B cell (primary cell): ENCODE results near the gene ATXN1. TPM values are rescaled to one million over a fixed set of nuclear protein-coding genes. Genes with fewer than 3 reads are reported as not detected.

ENCODE experiments used
- ATAC-seq: fragments of 200-7000 bp; cut with Tn5 transposase; one replicate; pipeline ENCODE4 v1.10.0; 2021; ENCODE audit warnings: low read depth, mild to moderate bottlenecking, moderate number of reproducible peaks, moderate library complexity
- CTCF ChIA-PET: fragments of 350-600 bp; sonication (Branson Sonifier 250); formaldehyde crosslinking; loops from one replicate; lab custom pipeline; 2021; ENCODE audit warnings: antibody characterized with exemption, inconsistent platforms; lab: Charles Lee
- POLR2A ChIA-PET: fragments of 350-600 bp; sonication (Branson Sonifier 250); formaldehyde crosslinking; loops from one replicate; lab custom pipeline; 2021; ENCODE audit warnings: antibody characterized with exemption; lab: Charles Lee
- DNase-seq: peaks from one replicate; pipeline ENCODE4 v3.0.0; 2013
- H2AFZ ChIP-seq: 2 replicates; pipeline ENCODE4 v1.6.1; 2012; ENCODE audit warnings: mild to moderate bottlenecking, low read depth, low read length; ENCODE audit not compliant: insufficient read depth, poor library complexity, severe bottlenecking
- H3K27ac ChIP-seq, 2 donors: 1 replicate in 1 of 2; 2 replicates in 1 of 2; pipeline ENCODE4 v1.5.1; 2012 to 2013; ENCODE audit warnings: low read length in 2 of 2, mild to moderate bottlenecking in 2 of 2, moderate library complexity in 1 of 2
- H3K27me3 ChIP-seq, 4 experiments: fragments of 200-600 bp in 1 of 4; sonication (generic) in 1 of 4; replicated peaks in 1 of 4; 1 replicate in 2 of 4; 2 replicates in 2 of 4; pipeline versions ENCODE4 v1.6.1 to v1.7.0; 2013 to 2016; ENCODE audit warnings: low read length in 3 of 4, mild to moderate bottlenecking in 2 of 4, mixed read lengths in 1 of 4, moderate library complexity in 1 of 4; ENCODE audit not compliant: insufficient read depth in 4 of 4, control insufficient read depth in 3 of 4; ENCODE audit errors: control extremely low read depth in 1 of 4
- H3K36me3 ChIP-seq, 2 experiments: replicated peaks in 1 of 2; 1 replicate in 1 of 2; 2 replicates in 1 of 2; pipeline versions ENCODE4 v1.6.1 to v1.7.1; 2013; ENCODE audit warnings: low read length in 1 of 2; ENCODE audit not compliant: insufficient read depth in 2 of 2, control insufficient read depth in 1 of 2; ENCODE audit errors: control extremely low read depth in 1 of 2, extremely low read depth in 1 of 2
- H3K4me1 ChIP-seq, 2 donors: fragments of 200-600 bp in 1 of 2; sonication (generic) in 1 of 2; 1 replicate in 1 of 2; 2 replicates in 1 of 2; pipeline versions ENCODE4 v1.5.1 to v1.6.1; 2013 to 2017; ENCODE audit warnings: low read length in 2 of 2; ENCODE audit not compliant: control insufficient read depth in 2 of 2, insufficient read depth in 2 of 2
- H3K4me2 ChIP-seq: replicated peaks from 2 replicates; pipeline ENCODE3; 2012; ENCODE audit warnings: mild to moderate bottlenecking, low read depth, low read length; ENCODE audit not compliant: poor library complexity, severe bottlenecking
- H3K4me3 ChIP-seq, 5 experiments: fragments of 200-600 bp in 1 of 5; sonication (generic) in 1 of 5; 1 replicate in 3 of 5; 2 replicates in 2 of 5; pipeline versions ENCODE4 v1.5.1 to v1.7.0; 2011 to 2016; ENCODE audit warnings: low read length in 4 of 5, mild to moderate bottlenecking in 4 of 5, low read depth in 2 of 5, control low read depth in 1 of 5, moderate library complexity in 1 of 5; ENCODE audit not compliant: insufficient read depth in 1 of 5; ENCODE audit errors: control extremely low read depth in 1 of 5, extremely low read depth in 1 of 5
- H3K79me2 ChIP-seq: fragments of 200-600 bp; sonication (generic); one replicate; pipeline ENCODE4 v1.6.0; 2016; ENCODE audit warnings: low read length; ENCODE audit not compliant: control insufficient read depth, insufficient read depth
- H3K9ac ChIP-seq: fragments of 200-600 bp; sonication (generic); 2 replicates; pipeline ENCODE4 v1.6.1; 2017; ENCODE audit warnings: mild to moderate bottlenecking, low read length, moderate library complexity
- H3K9me3 ChIP-seq, 3 donors: one replicate each; pipeline versions ENCODE4 v1.6.1 to v1.7.1; 2013; ENCODE audit warnings: low read length in 2 of 3; ENCODE audit not compliant: control insufficient read depth in 2 of 3, insufficient read depth in 1 of 3; ENCODE audit errors: control extremely low read depth in 1 of 3
- H4K20me1 ChIP-seq: 2 replicates; pipeline ENCODE4 v1.6.0; 2012; ENCODE audit warnings: mild to moderate bottlenecking, low read length; ENCODE audit not compliant: insufficient read depth, control insufficient read depth, poor library complexity, severe bottlenecking
- H3K27ac Mint-ChIP-seq: one replicate; pipeline ENCODE4 v1.8.0; 2021; ENCODE audit warnings: mixed read lengths
- H3K27me3 Mint-ChIP-seq: one replicate; pipeline ENCODE4 v1.8.0; 2021; ENCODE audit warnings: mixed read lengths
- H3K4me1 Mint-ChIP-seq: one replicate; pipeline ENCODE4 v1.8.0; 2021; ENCODE audit warnings: mixed read lengths
- H3K4me3 Mint-ChIP-seq: one replicate; pipeline ENCODE4 v1.8.0; 2021; ENCODE audit warnings: mixed read lengths
- H3K9me3 Mint-ChIP-seq: one replicate; pipeline ENCODE4 v1.8.0; 2022; ENCODE audit warnings: mixed read lengths; ENCODE audit not compliant: insufficient read depth
- EZH2 ChIP-seq: IDR thresholded peaks from 2 replicates; pipeline ENCODE4 v1.6.1; 2012; ENCODE audit warnings: borderline replicate concordance, low read depth, mild to moderate bottlenecking, moderate library complexity, low read length; ENCODE audit not compliant: insufficient read depth, poor library complexity, severe bottlenecking
- WGBS: methylation state at CpG from one replicate; pipeline ENCODE4 v1.1.5; 2013; ENCODE audit warnings: missing lambda C conversion rate; ENCODE audit not compliant: insufficient coverage; 5-methylcytosine and 5-hydroxymethylcytosine counted together
- intact Hi-C: fragments of 100-400 bp; cut with micrococcal nuclease; formaldehyde crosslinking; loops from one replicate; pipeline ENCODE4 v1.10.0; 2022
- polyA plus RNA-seq: library from polyadenylated mRNA; depleted of rRNA; stranded (reverse); fragments of >200 nt; gene quantifications from 2 replicates; pipeline ENCODE4 v1.2.3, GENCODE V29; 2012
- total RNA-seq, 2 donors: library from RNA; stranded (reverse); fragments of 120-200 nt in 1 of 2; gene quantifications; 1 replicate in 1 of 2; 2 replicates in 1 of 2; pipeline versions ENCODE4 v1.2.3 to v1.2.4, GENCODE V29; 2013 to 2022
- TF ChIP-seq, protein P1 (sequence below): fragments of 200-600 bp; IDR thresholded peaks from one replicate; pipeline ENCODE4 v1.8.0; 2022; ENCODE audit warnings: antibody characterized with exemption, mild to moderate bottlenecking

ATXN1 gene
- total and polyA plus RNA-seq, 2 donors (not counting 1 experiment from before 2014, with no cell fraction given), result 5.7 to 63.8 TPM

DNA sequence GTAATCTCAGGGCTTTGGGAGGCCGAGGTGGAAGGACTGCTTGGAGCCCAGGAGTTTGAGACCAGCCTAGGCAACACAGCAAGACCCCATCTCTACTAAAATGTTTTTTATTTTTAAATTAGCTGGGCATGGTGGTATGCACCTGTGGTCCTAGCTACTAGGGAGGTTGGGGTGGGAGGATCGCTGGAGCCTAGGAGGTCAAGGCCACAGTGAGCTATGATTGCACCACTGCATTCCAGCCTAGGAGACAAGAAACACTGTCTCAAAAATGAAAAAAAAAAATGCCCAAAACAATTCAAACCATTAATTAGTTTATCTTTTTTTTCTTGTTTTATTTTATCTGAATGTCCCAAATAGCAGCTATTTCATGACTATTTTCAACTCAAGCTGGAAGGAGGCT is 437.1 kb downstream of the ATXN1 start:
- H2AFZ ChIP-seq, result no peak overlapping the region
- H3K4me1 ChIP-seq, result peaks cover 17 to 27% of the 10 kb centered on the region in 2 donors
- no peaks in the 10 kb centered on the region for H4K20me1 ChIP-seq
- Mint-ChIP-seq H3K4me1 (peaks cover 38% of the 10 kb centered on the region), H3K9me3 (no peaks in the 10 kb centered on the region), H3K4me3 (no peak overlapping the region), H3K27me3 (no peaks in the 10 kb centered on the region), H3K27ac (no peak overlapping the region)
- no peak overlapping the region for H3K9ac ChIP-seq
- no peak overlapping the region for H3K4me2 ChIP-seq
- DNase-seq (no peak), ATAC-seq (no peak)
- no peaks in the 10 kb centered on the region for H3K36me3 ChIP-seq
- H3K79me2 ChIP-seq, result no peaks in the 10 kb centered on the region
- CTCF ChIA-PET, result interaction anchor here (0.7 to 1.9 kb wide), 6 partner anchors 8 to 447 kb away, joined by 5 to 7 read pairs (median 6); no protein-coding TSS in a partner anchor
- no peaks in the 10 kb centered on the region for H3K27me3 ChIP-seq
- H3K9me3 ChIP-seq, result no peaks in the 10 kb centered on the region
- POLR2A ChIA-PET, result no interaction called here
- no peak overlapping the region for H3K27ac ChIP-seq
- no peak overlapping the region for H3K4me3 ChIP-seq
- intact Hi-C loops, result no loop called here
- TF ChIP-seq, protein P1, sequence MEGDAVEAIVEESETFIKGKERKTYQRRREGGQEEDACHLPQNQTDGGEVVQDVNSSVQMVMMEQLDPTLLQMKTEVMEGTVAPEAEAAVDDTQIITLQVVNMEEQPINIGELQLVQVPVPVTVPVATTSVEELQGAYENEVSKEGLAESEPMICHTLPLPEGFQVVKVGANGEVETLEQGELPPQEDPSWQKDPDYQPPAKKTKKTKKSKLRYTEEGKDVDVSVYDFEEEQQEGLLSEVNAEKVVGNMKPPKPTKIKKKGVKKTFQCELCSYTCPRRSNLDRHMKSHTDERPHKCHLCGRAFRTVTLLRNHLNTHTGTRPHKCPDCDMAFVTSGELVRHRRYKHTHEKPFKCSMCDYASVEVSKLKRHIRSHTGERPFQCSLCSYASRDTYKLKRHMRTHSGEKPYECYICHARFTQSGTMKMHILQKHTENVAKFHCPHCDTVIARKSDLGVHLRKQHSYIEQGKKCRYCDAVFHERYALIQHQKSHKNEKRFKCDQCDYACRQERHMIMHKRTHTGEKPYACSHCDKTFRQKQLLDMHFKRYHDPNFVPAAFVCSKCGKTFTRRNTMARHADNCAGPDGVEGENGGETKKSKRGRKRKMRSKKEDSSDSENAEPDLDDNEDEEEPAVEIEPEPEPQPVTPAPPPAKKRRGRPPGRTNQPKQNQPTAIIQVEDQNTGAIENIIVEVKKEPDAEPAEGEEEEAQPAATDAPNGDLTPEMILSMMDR, result no peak
- TF ChIP-seq EZH2, result no peak
- no CpG with 5 or more reads among the region's 2 CpGs for WGBS

DNA sequence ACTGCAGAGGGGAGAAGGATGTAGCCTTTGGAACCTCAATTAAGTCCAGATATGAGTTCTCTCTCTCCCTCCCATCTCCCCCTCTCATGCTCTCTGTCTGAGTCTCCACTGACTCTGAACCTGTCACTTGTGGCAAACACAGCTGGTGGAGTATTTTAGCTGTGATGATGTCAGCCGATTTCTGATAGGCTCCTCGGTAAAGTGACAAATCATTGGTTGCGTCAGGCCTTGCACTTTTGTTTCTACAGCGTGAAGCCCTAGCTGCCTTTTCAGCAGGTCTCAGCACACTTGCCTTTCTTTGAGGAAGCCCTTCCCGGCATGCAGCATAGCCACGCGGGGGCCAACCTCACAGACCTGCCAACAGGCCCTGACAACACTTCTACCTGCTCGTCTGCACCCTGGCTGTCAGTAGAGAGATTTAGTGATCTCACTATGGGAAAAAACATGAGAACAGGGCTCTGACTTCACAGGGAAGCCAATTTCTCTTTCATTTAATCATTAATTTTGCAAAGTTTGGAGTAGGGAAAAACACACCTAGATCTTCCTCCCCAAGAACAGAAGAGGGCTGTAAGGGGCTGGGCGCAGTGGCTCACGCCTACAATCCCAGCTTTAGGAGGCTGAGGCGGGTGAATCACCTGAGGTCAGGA is 438.5 kb downstream of the ATXN1 start:
- intact Hi-C loops, result loop anchor here (2.0 kb wide), 1 partner anchor 438 kb away; the partner anchor contains the start of gene ATXN1
- ATAC-seq (peak; percentile 86), DNase-seq (peak; percentile 79)
- no peak overlapping the region for H3K9ac ChIP-seq
- no peaks in the 10 kb centered on the region for H4K20me1 ChIP-seq
- H3K4me2 ChIP-seq, result peak overlapping the region; percentile 34
- no peaks in the 10 kb centered on the region for H3K27me3 ChIP-seq
- ChIA-PET CTCF (interaction anchor here (0.6 to 9.2 kb wide), 8 partner anchors 9 to 440 kb away, joined by 3 to 87 read pairs (median 4); partner anchors contain the start of gene ATXN1), POLR2A (interaction anchor here (0.7 kb wide), 1 partner anchor 92 kb away, joined by 7 read pairs; no protein-coding TSS in a partner anchor)
- no peaks in the 10 kb centered on the region for H3K36me3 ChIP-seq
- Mint-ChIP-seq H3K4me3 (no peak overlapping the region), H3K27me3 (no peaks in the 10 kb centered on the region), H3K9me3 (no peaks in the 10 kb centered on the region), H3K4me1 (peaks cover 41% of the 10 kb centered on the region), H3K27ac (peak overlapping the region; percentile 86)
- peak overlapping the region; percentile 68 for H2AFZ ChIP-seq
- H3K79me2 ChIP-seq, result no peaks in the 10 kb centered on the region
- H3K4me1 ChIP-seq, result peaks cover 17 to 28% of the 10 kb centered on the region in 2 donors
- no peak for TF ChIP-seq EZH2
- TF ChIP-seq, protein P1, result no peak
- 42% methylated on average over 10 of the region's 11 CpGs for WGBS
- no peaks in the 10 kb centered on the region for H3K9me3 ChIP-seq
- no peak overlapping the region for H3K4me3 ChIP-seq
- peak overlapping the region; percentile 31 to 43 for H3K27ac ChIP-seq
